ENCODE results near the gene GAREM1. TPM values are rescaled to one million over a fixed set of nuclear protein-coding genes. Genes with fewer than 3 reads are reported as not detected.
A peak's percentile ranks its signal among the peaks of the same experiment; 100 is the strongest.

GAREM1 gene
- total and polyA plus RNA-seq, 2 of the 8 experiments (the other 6 are each of a cell fraction or from before 2014, with no cell fraction given), result 3.6 to 9.2 TPM

- WGBS, 2 experiments (ENCODE audit: extremely low coverage in 1 of 2, insufficient coverage in 1 of 2, insufficient read length in 1 of 2, insufficient replicate concordance in 2 of 2, low coverage in 1 of 2, low lambda C conversion rate in 2 of 2, missing lambda C conversion rate in 1 of 2), result 69% methylated on average over 4 of the region's 4 CpGs; no CpG with 5 or more reads in 1 of the 2 experiments
- Histone ChIP-seq H3K79me1 (ENCODE audit: low read depth, low read length) (no peaks in the 10 kb centered on the region), H3K18ac (ENCODE audit: extremely low read depth, low read length) (no peak overlapping the region), H4K8ac (ENCODE audit: extremely low read depth, insufficient read depth, low read length) (no peak overlapping the region), H2BK12ac (ENCODE audit: low read depth, low read length) (no peak overlapping the region), H4K91ac (replicated peaks; ENCODE audit: insufficient read length, low read length) (no peak overlapping the region), H3K4me2 (ENCODE audit: insufficient read depth in 1 of 2, low read depth in 2 of 2, low read length in 2 of 2) (0 out of 4 replicates have a peak overlapping the region, but pooled peaks of 1 of the 2 experiments have one; percentile 33), H2AK5ac (ENCODE audit: low read depth, low read length) (no peak overlapping the region), H3K27ac (ENCODE audit: low read depth, low read length) (no peak overlapping the region), H3K27me3 (replicated peaks in 1 of 4; ENCODE audit: control insufficient read depth in 3 of 4, extremely low read depth in 1 of 4, insufficient read depth in 3 of 4, low read length in 3 of 4) (no peaks in the 10 kb centered on the region), H3K23ac (ENCODE audit: insufficient read length) (no peak overlapping the region), H3K14ac (ENCODE audit: insufficient read length) (no peak overlapping the region), H4K20me1 (replicated peaks in 1 of 2; ENCODE audit: control insufficient read depth in 1 of 2, insufficient read depth in 2 of 2, low read length in 2 of 2) (no peaks in the 10 kb centered on the region), H3K9ac (replicated peaks in 1 of 4; ENCODE audit: extremely low read depth in 1 of 4, low read depth in 3 of 4, low read length in 3 of 4) (no peak overlapping the region), H3K23me2 (ENCODE audit: low read depth, low read length) (no peaks in the 10 kb centered on the region), H3K36me3 (ENCODE audit: control insufficient read depth in 2 of 4, insufficient read depth in 4 of 4, low read length in 3 of 4) (no peaks in the 10 kb centered on the region), H4K5ac (ENCODE audit: insufficient read length, low read depth, low read length) (no peak overlapping the region), H3K4me1 (replicated peaks in 1 of 4; ENCODE audit: control insufficient read depth in 3 of 4, insufficient read depth in 4 of 4, low read length in 3 of 4) (no peaks in the 10 kb centered on the region), H2BK5ac (ENCODE audit: low read depth, low read length) (no peak overlapping the region), H2BK15ac (ENCODE audit: low read length) (no peak overlapping the region), H3K9me3 (ENCODE audit: insufficient read depth in 2 of 2, low read depth in 1 of 2, low read length in 1 of 2) (no peaks in the 10 kb centered on the region), H3K56ac (replicated peaks; ENCODE audit: insufficient read length, low read depth, low read length) (no peak overlapping the region), H3K4ac (replicated peaks; ENCODE audit: insufficient read length, low read depth, low read length) (no peak overlapping the region), H3K79me2 (ENCODE audit: control insufficient read depth in 1 of 2, insufficient read depth in 2 of 2, low read length in 2 of 2) (no peaks in the 10 kb centered on the region), H3K4me3 (ENCODE audit: extremely low read depth in 1 of 4, insufficient read depth in 2 of 4, low read depth in 3 of 4, low read length in 4 of 4) (no peak overlapping the region), H2BK20ac (ENCODE audit: low read length) (no peak overlapping the region), H2BK120ac (replicated peaks; ENCODE audit: low read depth, low read length) (no peak overlapping the region), H2AFZ (ENCODE audit: low read length) (no peak overlapping the region)
- ChIA-PET CTCF (ENCODE audit: partially characterized antibody) (interaction anchor here (1.2 kb wide), 2 partner anchors 11 to 57 kb away, joined by 4 read pairs; no protein-coding TSS in a partner anchor), POLR2A (ENCODE audit: partially characterized antibody) (interaction anchor here (1.1 kb wide), 1 partner anchor 20 kb away, joined by 3 read pairs; no protein-coding TSS in a partner anchor)
- DNase-seq (ENCODE audit: low read depth in 1 of 2, low spot score in 2 of 2), result no peak
- FAIRE-seq, result peak; percentile 24
- TF ChIP-seq TCF12 (IDR thresholded peaks at IDR 0.05; ENCODE audit: low read depth, low read length) (no peak), KDM4A (IDR thresholded peaks at IDR 0.05; ENCODE audit: low read depth, low read length, severe bottlenecking) (no peak), RAD21 (IDR thresholded peaks at IDR 0.05 in 1 of 2, conservative IDR thresholded peaks at IDR 0.05 in 1 of 2; ENCODE audit: low read depth in 2 of 2, low read length in 2 of 2) (no peak), CEBPB (IDR thresholded peaks at IDR 0.05; ENCODE audit: low read depth, low read length) (no peak), MAFK (IDR thresholded peaks at IDR 0.05; ENCODE audit: low read depth, low read length) (no peak), SP2 (IDR thresholded peaks at IDR 0.05; ENCODE audit: low read length) (no peak), RXRA (IDR thresholded peaks at IDR 0.05; ENCODE audit: insufficient read depth, low read depth, low read length) (no peak), EP300 (IDR thresholded peaks at IDR 0.05; ENCODE audit: borderline replicate concordance in 1 of 2, low read depth in 2 of 2, low read length in 2 of 2) (no peak), SP4 (IDR thresholded peaks at IDR 0.05; ENCODE audit: low read length) (no peak), SIX5 (IDR thresholded peaks at IDR 0.05; ENCODE audit: low read depth, low read length) (no peak), NRF1 (IDR thresholded peaks at IDR 0.05; ENCODE audit: low read depth, low read length) (no peak), TBP (IDR thresholded peaks at IDR 0.05; ENCODE audit: low read depth, low read length) (no peak), SAP30 (IDR thresholded peaks at IDR 0.05; ENCODE audit: insufficient read depth, insufficient replicate concordance, low read length) (no peak), KDM5A (IDR thresholded peaks at IDR 0.05; ENCODE audit: low read length) (no peak)
These were observed 124.0 kb downstream of the GAREM1 start for GRCh38 chr18:32346671-32347070.

Data from H1 (cell line).